Measurements from ENCODE around the gene EIF4E3. TPM values are rescaled to one million over a fixed set of nuclear protein-coding genes. Genes with fewer than 3 reads are reported as not detected.

Gene EIF4E3
- 2.0 and 4.2 TPM in 2 replicates for total RNA-seq

DNA sequence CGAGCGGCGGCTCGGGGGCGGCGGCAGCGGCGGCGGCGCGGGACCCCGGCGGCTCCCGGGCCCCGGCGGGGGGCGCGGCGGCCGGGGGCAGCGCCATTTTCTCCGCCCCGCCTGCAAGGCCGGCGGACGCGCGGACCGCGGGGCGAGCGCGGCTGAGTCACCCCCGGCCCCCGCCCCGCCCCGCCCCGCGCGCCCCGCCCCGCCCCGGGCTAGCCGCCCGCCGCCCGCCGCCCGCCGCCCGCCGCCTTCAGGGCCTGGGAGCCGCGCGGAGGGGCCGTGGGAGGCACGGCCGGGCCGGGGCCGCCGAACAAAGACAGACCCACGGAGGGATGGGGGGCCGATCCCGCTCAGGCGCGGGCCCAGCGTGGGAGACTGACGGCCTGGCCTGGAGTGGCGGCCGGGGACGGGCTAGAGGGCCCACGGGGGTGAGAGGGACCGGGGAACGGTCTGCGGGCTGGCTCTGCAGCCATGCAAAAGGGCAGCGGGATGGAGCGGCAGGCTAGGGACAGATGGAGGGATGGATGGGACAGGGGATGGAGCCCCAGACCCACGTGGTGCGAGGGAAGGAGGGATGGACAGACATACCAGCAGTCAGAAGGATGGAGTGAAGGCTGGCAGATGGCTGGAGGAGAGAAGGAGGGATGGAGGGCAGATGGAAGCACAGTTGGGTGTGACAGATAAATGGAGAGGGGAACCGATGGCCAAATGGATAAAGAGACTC, at the start of gene EIF4E3:
TSS of gene EIF4E3 (minus strand) at position 132 of the 721 bp plus-strand sequence. CDS start at position 97, 35 bp downstream.

DNA sequence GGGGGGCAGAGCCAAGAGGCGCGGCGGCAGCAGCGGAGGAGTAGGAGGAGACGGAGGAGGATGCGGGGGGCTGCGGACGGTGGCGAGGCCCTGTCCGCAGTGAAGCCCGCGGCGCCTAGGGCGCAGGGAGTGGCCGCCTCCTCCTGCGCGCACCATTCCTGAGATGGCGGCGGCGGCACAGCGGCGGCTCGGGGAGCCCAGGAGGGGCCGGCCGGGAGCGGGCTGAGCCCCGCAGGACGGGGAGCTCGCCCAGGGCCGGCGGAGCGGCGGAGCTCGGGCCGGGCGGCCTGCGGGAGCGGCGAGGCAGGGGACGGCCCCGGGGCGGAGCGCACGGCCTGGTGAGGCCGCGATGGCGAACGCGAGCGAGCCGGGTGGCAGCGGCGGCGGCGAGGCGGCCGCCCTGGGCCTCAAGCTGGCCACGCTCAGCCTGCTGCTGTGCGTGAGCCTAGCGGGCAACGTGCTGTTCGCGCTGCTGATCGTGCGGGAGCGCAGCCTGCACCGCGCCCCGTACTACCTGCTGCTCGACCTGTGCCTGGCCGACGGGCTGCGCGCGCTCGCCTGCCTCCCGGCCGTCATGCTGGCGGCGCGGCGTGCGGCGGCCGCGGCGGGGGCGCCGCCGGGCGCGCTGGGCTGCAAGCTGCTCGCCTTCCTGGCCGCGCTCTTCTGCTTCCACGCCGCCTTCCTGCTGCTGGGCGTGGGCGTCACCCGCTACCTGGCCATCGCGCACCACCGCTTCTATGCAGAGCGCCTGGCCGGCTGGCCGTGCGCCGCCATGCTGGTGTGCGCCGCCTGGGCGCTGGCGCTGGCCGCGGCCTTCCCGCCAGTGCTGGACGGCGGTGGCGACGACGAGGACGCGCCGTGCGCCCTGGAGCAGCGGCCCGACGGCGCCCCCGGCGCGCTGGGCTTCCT, 28.8 kb upstream of the EIF4E3 start, which contains the start of gene GPR27:
TSS of gene GPR27 (plus strand) at position 155 of the 909 bp plus-strand sequence. CDS start at position 350, 195 bp downstream.

Other genes starting within 250 kb of the EIF4E3 start
- 94.7 and 96.8 TPM in 2 replicates for gene FOXP1, start 141.7 kb downstream of the EIF4E3 start, total RNA-seq
- 0.81 and 0.89 TPM in 2 replicates for gene GPR27, start 28.5 kb upstream of the EIF4E3 start, total RNA-seq
- not detected in 2 replicates for gene PROK2, start 59.7 kb upstream of the EIF4E3 start, total RNA-seq